Ectodermal cell (in vitro differentiated cells): Measurements from ENCODE around the gene AGPAT3.

Experiments
- H3K27ac ChIP-seq: 2 replicates; pipeline ENCODE4 v1.7.0; 2013; ENCODE audit warnings: mild to moderate bottlenecking, low read depth, low read length; ENCODE audit not compliant: insufficient read depth, poor library complexity, severe bottlenecking
- H3K27me3 ChIP-seq: 2 replicates; pipeline ENCODE4 v1.7.0; 2013; ENCODE audit warnings: mild to moderate bottlenecking, low read length; ENCODE audit not compliant: insufficient read depth, control insufficient read depth, poor library complexity, severe bottlenecking
- H3K36me3 ChIP-seq: one replicate; pipeline ENCODE4 v1.7.0; 2013; ENCODE audit warnings: low read length; ENCODE audit not compliant: control insufficient read depth, insufficient read depth
- H3K4me1 ChIP-seq: one replicate; pipeline ENCODE4 v1.7.0; 2013; ENCODE audit warnings: low read length; ENCODE audit not compliant: control insufficient read depth, insufficient read depth
- H3K4me3 ChIP-seq: 2 replicates; pipeline ENCODE4 v1.7.0; 2013; ENCODE audit warnings: low read depth, low read length, control low read depth; ENCODE audit not compliant: insufficient read depth
- H3K9me3 ChIP-seq: 2 replicates; pipeline ENCODE4 v1.7.0; 2013; ENCODE audit warnings: mild to moderate bottlenecking, low read length, moderate library complexity; ENCODE audit not compliant: control insufficient read depth
- WGBS, 2 experiments: methylation state at CpG; one replicate each; pipeline ENCODE4 v1.1.7; 2013; ENCODE audit warnings: missing lambda C conversion rate in 2 of 2; 5-methylcytosine and 5-hydroxymethylcytosine counted together

The AGPAT3 gene

DNA sequence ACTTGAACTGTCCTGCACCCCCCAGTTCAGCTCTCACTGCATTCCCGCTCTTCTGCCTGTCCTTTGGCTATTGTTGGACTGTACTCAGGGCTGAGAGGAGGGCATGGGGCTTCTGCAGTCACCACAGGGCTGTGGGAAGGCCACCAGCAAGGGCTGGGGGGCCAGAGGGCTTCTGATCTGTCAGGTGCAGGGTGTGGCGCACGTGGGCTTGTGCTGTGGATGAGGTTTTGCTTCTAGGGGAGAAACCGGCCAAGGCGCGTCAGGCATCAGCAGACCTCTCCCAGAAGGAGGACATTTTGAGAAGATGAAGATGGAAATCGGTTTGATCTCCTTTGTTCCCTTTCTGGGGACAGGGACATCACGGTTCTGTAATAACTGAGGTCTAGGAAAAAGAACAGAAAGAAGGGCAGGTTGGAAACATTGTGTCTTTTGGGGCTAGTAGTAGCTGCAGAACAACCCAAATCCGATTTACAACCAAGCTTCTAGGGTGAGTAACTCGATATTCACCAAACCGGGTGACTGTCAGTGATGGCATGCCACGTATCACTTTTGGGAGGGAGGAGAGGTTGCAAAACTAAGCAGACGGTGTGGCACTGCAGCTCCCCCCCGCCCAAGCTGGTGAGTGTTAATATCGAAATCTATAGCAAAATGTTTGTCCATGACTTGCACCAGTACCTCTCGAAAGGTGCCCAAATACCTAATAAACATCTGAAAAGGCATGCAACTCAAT, 40.9 kb downstream of the AGPAT3 start:
- WGBS, 2 experiments: 91 to 92% methylated on average over 16 of the region's 16 CpGs
- Histone ChIP-seq H3K27me3 (no peaks in the 10 kb centered on the region), H3K4me3 (no peak overlapping the region), H3K36me3 (no peaks in the 10 kb centered on the region), H3K9me3 (no peaks in the 10 kb centered on the region), H3K4me1 (peaks cover 9% of the 10 kb centered on the region), H3K27ac (no peak overlapping the region)

DNA sequence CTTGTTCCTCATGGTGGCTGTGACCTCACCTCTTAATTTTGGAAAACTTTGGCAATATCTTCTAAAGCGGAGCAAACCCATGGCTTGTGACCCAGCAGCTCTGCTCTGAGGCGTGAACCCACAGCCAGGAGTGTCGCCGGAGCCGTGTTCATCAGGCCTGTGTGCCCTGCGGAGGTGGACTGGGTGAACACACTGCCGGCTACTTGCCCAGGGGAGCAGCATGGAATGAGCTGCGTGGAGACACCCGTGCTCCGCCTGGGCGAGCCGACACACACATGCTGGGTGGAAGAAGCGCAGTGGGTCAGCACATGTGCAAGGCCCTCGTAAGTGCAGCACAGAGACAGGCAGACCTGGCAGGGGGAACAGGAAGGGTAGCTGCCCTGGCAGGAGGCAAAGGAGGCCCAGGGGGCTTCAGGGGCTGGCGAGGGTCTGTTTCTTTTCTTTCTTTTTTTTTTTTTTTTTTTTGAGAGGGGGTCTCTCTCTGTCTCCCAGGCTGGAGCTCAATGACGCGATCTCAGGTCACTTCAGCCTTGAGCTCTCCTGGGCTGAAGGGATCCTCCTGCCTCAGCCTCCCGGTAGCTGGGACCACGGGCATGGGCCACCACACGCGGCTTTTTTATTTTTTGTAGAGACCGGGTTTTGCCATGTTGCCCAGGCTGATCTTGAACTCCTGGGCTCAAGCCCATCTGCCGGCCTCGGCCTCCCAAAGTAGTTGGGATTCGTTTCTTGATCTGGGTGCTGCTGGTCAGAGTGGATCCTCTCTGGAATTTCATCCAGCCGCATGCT, 41.8 kb downstream of the AGPAT3 start:
- no peaks in the 10 kb centered on the region for H3K27me3 ChIP-seq
- no peak overlapping the region for H3K27ac ChIP-seq
- H3K36me3 ChIP-seq: no peaks in the 10 kb centered on the region
- no peaks in the 10 kb centered on the region for H3K9me3 ChIP-seq
- no peak overlapping the region for H3K4me3 ChIP-seq
- WGBS, 2 experiments: 95% methylated on average over 26 of the region's 26 CpGs
- H3K4me1 ChIP-seq: peaks cover 9% of the 10 kb centered on the region

DNA sequence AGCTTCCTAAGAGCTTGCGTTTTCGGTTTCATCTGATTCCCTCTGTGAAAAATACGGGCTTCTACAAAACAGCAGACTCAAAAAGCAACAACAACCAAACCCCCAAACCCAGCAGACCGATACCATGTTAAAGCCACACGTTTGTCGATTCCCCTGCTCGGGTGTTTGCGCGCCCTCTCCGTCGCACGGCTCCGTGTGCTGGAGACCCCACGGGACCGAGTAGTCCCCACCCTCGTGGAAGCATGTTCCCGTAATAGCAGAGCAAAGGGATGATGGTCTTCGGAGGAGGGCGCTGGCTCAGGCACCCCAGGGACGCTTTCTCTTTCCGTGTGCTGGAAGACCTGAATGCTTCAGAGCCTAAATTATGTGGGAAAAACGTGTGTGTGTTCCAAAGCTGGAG, 42.7 kb downstream of the AGPAT3 start:
- 92% methylated on average over 22 of the region's 22 CpGs for WGBS, 2 experiments
- no peak overlapping the region for H3K27ac ChIP-seq
- H3K9me3 ChIP-seq: no peaks in the 10 kb centered on the region
- peaks cover 9% of the 10 kb centered on the region for H3K4me1 ChIP-seq
- H3K36me3 ChIP-seq: no peaks in the 10 kb centered on the region
- H3K4me3 ChIP-seq: no peak overlapping the region
- no peaks in the 10 kb centered on the region for H3K27me3 ChIP-seq

DNA sequence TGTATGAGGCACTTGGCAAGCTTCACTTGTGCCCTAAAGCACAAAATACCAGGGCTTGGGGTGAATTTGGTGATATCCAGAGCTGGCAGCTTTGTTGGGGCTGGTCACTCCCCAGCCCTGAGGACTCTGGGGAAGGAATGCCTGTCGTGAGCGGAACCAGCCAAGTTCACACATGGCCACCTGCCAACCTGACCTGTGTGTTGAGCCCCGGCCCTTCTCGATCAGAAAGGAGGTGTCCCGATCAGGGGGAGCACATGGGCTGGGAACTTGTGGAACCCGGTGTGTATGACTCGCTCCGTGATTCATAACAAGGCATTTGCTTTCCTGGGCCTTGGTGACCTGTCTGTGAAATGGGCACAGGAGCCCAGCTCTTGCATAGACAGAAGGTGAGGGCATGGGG, 43.1 kb downstream of the AGPAT3 start:
- Histone ChIP-seq H3K4me3 (no peak overlapping the region), H3K27ac (no peak overlapping the region), H3K27me3 (no peaks in the 10 kb centered on the region), H3K36me3 (no peaks in the 10 kb centered on the region), H3K9me3 (no peaks in the 10 kb centered on the region), H3K4me1 (peaks cover 9% of the 10 kb centered on the region)
- WGBS, 2 experiments: 95 to 96% methylated on average over 8 of the region's 8 CpGs

DNA sequence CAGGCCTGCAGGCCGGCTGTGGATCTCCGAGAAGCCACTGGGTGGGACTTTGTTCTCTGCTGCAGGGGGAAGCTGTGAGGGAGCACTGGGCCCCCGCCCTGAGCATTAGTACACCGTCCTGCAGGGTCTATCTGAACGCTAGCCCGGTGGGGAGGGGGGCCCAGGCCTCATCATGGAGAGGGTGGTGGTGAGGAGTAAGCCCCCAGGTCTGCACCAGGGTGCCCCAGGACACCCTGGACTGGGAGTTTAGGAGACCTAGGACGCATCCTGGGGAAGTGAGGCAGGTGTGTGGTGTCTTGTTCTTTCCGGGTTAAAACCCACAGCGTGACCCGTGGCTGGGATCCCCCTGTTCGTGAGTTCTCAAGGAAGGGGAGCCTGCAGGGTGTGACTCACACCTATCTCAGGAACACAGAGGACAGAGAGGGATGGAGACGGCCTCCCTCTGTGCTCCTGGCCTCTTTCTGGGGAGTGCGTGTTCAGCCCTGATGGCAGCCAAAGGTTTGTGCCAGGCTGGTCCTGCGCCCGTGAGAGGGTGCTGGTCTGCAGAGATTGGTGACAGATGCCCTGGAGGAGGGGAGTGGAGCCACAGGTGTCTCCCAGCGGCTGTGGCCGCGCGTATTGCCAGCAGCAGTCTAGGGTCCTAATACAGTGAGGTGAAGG, 44.8 kb downstream of the AGPAT3 start:
- Histone ChIP-seq H3K27ac (no peak overlapping the region), H3K9me3 (no peaks in the 10 kb centered on the region), H3K4me3 (no peak overlapping the region), H3K27me3 (no peaks in the 10 kb centered on the region), H3K4me1 (peaks cover 9% of the 10 kb centered on the region), H3K36me3 (no peaks in the 10 kb centered on the region)
- 86% methylated on average over 19 of the region's 19 CpGs for WGBS, 2 experiments

DNA sequence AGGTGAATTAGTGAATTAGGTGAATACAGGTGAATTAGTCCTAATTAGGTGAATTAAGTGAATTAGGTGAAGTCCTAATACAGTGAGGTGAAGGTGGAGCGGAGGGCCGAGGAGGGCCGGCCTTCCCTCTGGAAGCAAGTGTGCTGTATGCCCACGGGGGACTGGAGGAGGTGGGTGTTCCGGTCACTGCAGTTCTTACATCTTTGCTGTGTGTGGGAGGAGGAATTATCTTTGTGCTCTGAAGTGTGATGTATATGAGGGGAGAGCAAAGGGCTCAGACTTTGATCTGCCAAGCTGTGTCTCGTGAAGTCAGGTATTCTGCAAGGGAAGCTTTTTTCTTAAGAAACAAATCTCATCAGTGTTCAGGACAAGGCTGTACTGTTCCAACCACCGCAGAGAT, 45.4 kb downstream of the AGPAT3 start:
- Histone ChIP-seq H3K36me3 (no peaks in the 10 kb centered on the region), H3K27ac (no peak overlapping the region), H3K27me3 (no peaks in the 10 kb centered on the region), H3K9me3 (no peaks in the 10 kb centered on the region), H3K4me1 (peaks cover 9% of the 10 kb centered on the region), H3K4me3 (no peak overlapping the region)
- WGBS, 2 experiments: 83 to 88% methylated on average over 6 of the region's 7 CpGs

DNA sequence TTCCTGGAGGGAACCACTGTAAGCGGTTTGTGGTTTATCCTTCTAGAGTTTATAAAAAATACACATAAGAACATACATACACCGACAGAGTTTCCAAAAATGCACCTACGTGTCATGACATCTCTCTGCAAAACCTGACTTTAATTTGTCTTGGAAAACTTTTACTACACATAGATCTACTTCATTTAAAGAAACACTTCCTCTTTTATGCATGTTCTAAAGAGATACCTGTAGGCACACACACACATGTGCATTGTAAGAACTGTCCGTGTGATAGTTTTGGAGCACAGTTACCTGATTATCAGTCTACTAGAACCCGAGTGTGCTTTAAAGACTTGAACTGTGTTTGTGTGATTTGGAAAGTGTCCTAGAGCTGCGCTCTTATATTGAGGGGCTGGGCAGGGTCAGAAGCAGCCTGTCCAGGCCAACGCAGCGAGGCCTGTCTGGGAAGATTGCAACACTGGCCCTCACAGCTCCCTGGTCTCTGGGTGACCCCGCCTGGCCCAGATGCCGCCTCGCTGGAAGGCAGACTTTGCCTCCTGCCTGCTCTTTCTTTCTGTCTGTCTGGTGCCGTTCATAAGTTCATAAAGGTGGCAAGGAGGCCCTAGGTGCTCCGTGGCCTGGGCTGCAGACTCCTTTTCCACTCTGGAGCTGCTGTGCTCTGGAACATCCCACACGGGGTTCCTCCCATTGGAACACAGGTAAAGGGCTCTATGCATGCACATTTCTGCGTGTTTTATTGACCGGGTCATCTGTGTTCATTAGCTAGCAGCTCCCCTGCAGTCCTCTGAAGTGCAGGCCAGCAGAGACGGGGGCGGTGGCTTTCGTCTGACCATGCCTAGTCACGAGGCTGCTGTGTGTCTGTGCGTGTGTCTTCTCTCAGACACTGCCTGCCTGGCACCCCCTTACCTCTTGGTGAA, 46.3 kb downstream of the AGPAT3 start:
- Histone ChIP-seq H3K4me1 (peaks cover 9% of the 10 kb centered on the region), H3K36me3 (no peaks in the 10 kb centered on the region), H3K4me3 (no peak overlapping the region), H3K27me3 (no peaks in the 10 kb centered on the region), H3K9me3 (no peaks in the 10 kb centered on the region), H3K27ac (no peak overlapping the region)
- WGBS, 2 experiments: 93 to 94% methylated on average over 21 of the region's 21 CpGs

DNA sequence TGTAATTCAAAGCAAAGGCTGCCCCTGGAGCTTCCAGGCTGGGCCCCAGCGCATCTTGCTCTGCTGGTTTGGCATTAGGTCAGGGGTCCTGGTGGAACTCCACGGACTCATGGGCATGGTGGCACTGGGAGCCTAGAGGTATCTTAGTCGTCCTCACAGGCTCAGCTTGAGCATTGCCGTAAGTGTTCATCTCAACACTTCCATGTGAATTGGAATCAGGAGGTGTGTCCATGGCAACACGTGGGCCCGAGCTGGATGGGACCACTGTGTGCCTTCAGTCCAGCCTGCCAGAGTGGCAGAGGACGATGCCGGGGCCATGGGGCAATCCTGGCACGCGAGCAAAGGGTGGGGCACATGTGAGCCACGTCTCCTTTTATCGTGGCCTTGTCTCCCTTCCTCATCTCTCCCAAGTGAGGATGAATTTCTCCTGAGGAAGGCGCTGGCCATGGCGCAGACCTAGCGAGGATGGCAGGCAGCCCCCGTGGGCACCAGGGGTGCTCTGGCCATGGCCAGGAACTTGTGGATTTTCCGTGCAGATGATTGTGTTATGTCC, 47.0 kb downstream of the AGPAT3 start:
- Histone ChIP-seq H3K4me3 (no peak overlapping the region), H3K27me3 (no peaks in the 10 kb centered on the region), H3K4me1 (peaks cover 9% of the 10 kb centered on the region), H3K36me3 (no peaks in the 10 kb centered on the region), H3K27ac (no peak overlapping the region), H3K9me3 (no peaks in the 10 kb centered on the region)
- WGBS, 2 experiments: 94 to 95% methylated on average over 17 of the region's 17 CpGs

DNA sequence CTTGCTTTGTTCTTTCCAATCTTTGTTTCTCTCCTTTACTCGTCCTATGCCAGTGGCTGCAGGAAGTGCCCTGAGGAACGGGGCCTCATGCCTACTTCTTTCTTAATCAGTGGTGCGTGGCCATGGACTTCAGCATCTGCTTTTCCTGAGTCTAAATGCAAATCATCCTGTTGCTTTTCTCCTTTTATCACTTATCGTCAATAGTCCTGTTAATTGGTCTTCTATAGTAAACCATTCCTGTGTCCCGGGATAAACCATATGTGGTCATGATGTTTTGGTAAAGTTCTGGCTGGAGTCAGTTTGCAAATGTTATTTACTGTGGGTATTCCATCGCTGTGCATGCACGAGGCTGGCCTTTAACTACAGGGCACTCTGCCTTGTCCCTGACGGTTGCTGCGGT, 47.5 kb downstream of the AGPAT3 start:
- 91 to 93% methylated on average over 9 of the region's 9 CpGs for WGBS, 2 experiments

More for the DNA sequence above, 47.5 kb downstream of the AGPAT3 start:
- no peaks in the 10 kb centered on the region for H3K9me3 ChIP-seq
- no peaks in the 10 kb centered on the region for H3K36me3 ChIP-seq
- H3K27ac ChIP-seq: no peak overlapping the region
- no peak overlapping the region for H3K4me3 ChIP-seq
- H3K27me3 ChIP-seq: no peaks in the 10 kb centered on the region
- peaks cover 9% of the 10 kb centered on the region for H3K4me1 ChIP-seq
